Activated CD4-positive, alpha-beta T cell treated with anti-CD3 and anti-CD28 coated beads, Interleukin-2, amount 10 ng/mL, durations not matched to agents 24 days and 14 days (primary cell): ENCODE data around the gene GNL3L. TPM values are rescaled to one million over a fixed set of nuclear protein-coding genes. Genes with fewer than 3 reads are reported as not detected.
"Not testable (repeated sequence)": the region's sequence is repeated elsewhere in the genome, so short reads cannot be mapped to it uniquely, and the experiment has no call there.

Experiments
- DNase-seq: peaks from one replicate; pipeline ENCODE4 v3.0.0; 2022
- H3K27ac Mint-ChIP-seq: one replicate; pipeline ENCODE4 v1.8.0; 2022; ENCODE audit warnings: mild to moderate bottlenecking, mixed read lengths
- H3K27me3 Mint-ChIP-seq: one replicate; pipeline ENCODE4 v1.8.0; 2022; ENCODE audit warnings: mixed read lengths
- H3K36me3 Mint-ChIP-seq: one replicate; pipeline ENCODE4 v1.8.0; 2022; ENCODE audit warnings: low read depth, mild to moderate bottlenecking, mixed read lengths
- H3K4me1 Mint-ChIP-seq: one replicate; pipeline ENCODE4 v1.8.0; 2021; ENCODE audit warnings: mixed read lengths
- H3K4me3 Mint-ChIP-seq: one replicate; pipeline ENCODE4 v1.8.0; 2022; ENCODE audit warnings: mild to moderate bottlenecking, moderate library complexity, mixed read lengths
- H3K9me3 Mint-ChIP-seq: one replicate; pipeline ENCODE4 v1.8.0; 2021; ENCODE audit warnings: mixed read lengths
- intact Hi-C: fragments of 100-400 bp; cut with micrococcal nuclease; formaldehyde crosslinking; loops from one replicate; pipeline ENCODE4 v1.15.1; 2023
- total RNA-seq: library from RNA; stranded (reverse); gene quantifications from 2 replicates; pipeline ENCODE4 v1.2.3, GENCODE V29; 2022

The GNL3L gene, protein sequence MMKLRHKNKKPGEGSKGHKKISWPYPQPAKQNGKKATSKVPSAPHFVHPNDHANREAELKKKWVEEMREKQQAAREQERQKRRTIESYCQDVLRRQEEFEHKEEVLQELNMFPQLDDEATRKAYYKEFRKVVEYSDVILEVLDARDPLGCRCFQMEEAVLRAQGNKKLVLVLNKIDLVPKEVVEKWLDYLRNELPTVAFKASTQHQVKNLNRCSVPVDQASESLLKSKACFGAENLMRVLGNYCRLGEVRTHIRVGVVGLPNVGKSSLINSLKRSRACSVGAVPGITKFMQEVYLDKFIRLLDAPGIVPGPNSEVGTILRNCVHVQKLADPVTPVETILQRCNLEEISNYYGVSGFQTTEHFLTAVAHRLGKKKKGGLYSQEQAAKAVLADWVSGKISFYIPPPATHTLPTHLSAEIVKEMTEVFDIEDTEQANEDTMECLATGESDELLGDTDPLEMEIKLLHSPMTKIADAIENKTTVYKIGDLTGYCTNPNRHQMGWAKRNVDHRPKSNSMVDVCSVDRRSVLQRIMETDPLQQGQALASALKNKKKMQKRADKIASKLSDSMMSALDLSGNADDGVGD
- 78.4 and 78.8 TPM in 2 replicates for total RNA-seq

DNA sequence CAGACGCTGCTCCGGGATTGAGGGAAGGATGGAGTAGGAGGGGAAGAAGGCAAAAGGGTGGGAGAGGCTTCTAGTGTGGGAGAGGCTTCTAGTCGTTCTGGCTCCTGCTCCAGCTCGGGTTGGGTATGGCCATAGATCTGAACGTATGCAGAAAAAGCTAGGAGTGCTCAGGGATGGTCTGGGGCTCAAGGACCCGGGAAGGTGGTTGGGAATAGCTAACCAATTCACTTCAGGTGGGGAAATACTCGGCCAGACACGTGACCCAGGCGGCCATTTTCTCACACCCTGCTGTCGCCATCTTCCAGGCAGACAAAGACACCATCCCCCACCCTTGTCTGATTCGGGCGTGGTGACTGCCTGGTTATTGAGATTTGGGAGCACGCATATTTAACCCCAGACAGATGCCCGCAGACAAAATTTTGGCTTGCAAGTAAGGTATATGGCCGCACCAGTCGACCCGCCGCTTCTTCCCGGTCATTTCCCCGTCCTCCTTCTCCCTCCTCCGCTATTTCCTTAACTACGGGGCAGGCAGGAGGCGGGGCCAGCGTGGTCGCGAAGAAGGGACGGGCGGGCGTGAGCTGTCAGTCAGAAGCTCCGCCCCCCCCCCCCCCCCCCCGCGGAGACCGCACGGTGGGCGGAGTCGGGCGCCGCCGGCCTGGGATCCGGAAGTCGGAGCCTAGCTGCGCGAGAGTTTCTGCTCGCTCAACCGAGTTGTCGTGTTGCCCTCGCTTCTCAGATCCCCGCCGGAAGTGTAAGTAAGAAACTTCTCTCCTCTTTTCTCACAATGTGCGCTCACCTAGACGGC, at the start of gene GNL3L:
Gene GNL3L, plus strand, starts transcription at position 668 of the 805 bp plus-strand sequence. CDS start 2,348 bp downstream, outside the sequence.
- H3K36me3 Mint-ChIP-seq, result peaks cover 32% of the 10 kb centered on the region
- intact Hi-C loops, result loop anchor here (1.0 to 5.0 kb wide), 5 partner anchors 89 to 473 kb away; partner anchors contain the start of genes APEX2, FAM120C and TSR2
- no peaks in the 10 kb centered on the region for H3K27me3 Mint-ChIP-seq
- H3K4me3 Mint-ChIP-seq, result peak within 1 kb of the TSS; percentile 94
- peak; percentile 92 for DNase-seq
- H3K27ac Mint-ChIP-seq, result peak within 1 kb of the TSS; percentile 96
- H3K9me3 Mint-ChIP-seq, result peaks cover 9% of the 10 kb centered on the region
- peaks cover 18% of the 10 kb centered on the region for H3K4me1 Mint-ChIP-seq

DNA sequence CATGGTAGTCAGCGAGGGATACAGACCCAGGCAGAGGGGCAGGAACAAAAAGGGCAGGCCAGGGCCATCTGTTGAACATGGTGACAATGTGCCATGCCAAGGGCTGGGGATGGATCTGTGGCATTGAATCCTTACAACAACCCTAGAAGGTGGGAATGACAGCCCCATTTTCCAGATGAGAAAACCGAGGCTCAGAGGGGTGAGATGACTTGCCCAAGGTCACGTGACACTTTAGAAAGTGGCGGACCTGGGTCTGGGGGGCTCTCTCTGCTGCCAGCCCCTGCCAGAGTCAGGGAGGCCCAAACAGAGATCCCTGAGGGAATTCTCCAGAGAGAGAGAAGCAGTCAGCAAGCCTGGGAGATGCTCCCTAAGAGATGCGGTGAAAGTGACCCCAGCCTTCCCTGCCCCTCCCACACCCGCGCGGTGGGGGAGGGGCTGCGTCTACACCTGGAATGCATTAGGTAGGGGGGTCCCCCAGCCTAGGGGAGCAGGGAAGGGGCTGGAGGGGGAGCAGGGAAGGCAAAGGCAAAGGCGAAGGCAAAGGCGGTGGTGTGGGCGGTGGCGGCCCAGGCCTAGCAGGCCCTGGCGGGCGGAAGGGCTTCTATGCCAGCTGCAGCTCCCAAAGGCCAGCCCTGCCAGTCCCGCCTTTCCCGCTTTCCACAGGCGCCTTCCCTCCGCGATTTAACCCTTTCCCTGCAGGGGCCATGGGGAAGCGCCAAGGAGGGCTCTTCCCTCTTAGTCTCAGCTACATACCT, 47.0 kb upstream of the GNL3L start:
- intact Hi-C loops, result no loop called here
- Mint-ChIP-seq H3K4me3 (no peak overlapping the region), H3K27me3 (no peaks in the 10 kb centered on the region), H3K27ac (no peak overlapping the region), H3K4me1 (no peaks in the 10 kb centered on the region), H3K9me3 (no peaks in the 10 kb centered on the region), H3K36me3 (no peaks in the 10 kb centered on the region)
- no peak for DNase-seq

DNA sequence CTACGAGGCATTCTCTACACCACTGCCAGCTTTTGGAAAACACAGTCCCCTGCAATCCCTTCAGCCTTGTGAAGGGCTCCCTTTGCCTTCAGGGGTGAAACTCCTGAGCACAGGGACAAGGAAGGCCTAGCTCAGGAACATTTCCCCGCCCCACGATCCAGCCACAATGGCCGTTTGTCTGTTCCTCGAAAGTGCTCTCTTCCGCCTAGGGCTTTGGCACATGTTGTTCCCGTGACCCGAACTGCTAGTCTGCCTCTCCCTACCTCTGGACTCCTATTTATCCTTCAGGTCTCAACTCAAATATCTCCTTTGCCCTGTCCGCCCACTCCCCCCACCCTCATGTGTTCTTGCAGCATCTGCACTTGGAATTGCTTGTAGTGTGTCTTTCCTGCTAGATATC, 46.1 kb upstream of the GNL3L start:
- no peak for DNase-seq
- Mint-ChIP-seq H3K36me3 (no peaks in the 10 kb centered on the region), H3K27me3 (no peaks in the 10 kb centered on the region), H3K9me3 (no peaks in the 10 kb centered on the region), H3K27ac (no peak overlapping the region), H3K4me1 (no peaks in the 10 kb centered on the region), H3K4me3 (no peak overlapping the region)
- intact Hi-C loops, result no loop called here

DNA sequence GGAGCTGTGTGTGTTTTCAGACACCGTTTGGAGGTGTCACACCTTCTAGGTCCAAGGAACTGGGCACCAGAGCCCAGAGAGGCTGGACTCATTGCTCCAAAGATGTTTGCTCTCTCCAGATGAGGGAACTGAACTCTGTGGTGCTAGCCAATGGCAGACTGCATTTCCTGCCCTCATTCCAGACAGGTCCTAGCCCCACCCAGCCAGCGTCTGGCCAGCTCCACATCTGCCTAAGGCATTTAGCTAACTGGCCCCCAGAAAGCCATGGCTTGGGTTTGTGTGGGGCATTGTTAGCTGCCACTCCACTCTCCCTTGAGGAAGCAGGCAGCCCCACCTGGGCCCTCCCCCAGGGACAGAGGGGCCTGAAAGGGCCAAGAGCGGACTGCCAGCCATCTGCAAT, 45.4 kb upstream of the GNL3L start:
- no peak for DNase-seq
- intact Hi-C loops, result no loop called here
- no peaks in the 10 kb centered on the region for H3K36me3 Mint-ChIP-seq
- H3K4me1 Mint-ChIP-seq, result no peaks in the 10 kb centered on the region
- no peak overlapping the region for H3K4me3 Mint-ChIP-seq
- H3K27me3 Mint-ChIP-seq, result no peaks in the 10 kb centered on the region
- no peak overlapping the region for H3K27ac Mint-ChIP-seq
- H3K9me3 Mint-ChIP-seq, result no peaks in the 10 kb centered on the region

DNA sequence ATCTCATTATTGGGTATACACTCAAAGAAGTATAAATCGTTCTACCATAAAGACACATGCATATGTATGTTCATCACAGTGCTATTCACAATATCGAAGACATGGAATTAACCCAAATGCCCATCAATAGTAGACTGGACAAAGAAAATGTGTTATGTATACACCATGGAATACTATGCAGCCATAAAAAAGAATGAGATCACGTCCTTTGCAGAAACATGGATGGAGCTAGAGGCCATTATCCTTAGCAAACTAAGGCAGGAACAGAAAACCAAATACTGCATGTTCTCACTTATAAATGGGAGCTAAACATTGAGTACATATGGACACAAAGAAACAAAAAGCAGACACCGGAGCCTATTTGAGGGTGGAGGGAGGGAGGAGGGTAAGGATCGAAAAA, 40.2 kb upstream of the GNL3L start:
- H3K4me1 Mint-ChIP-seq, H3K27ac Mint-ChIP-seq, intact Hi-C loops, DNase-seq, H3K36me3 Mint-ChIP-seq, H3K9me3 Mint-ChIP-seq, H3K4me3 Mint-ChIP-seq: not testable (repeated sequence)
- H3K27me3 Mint-ChIP-seq, result peaks cover 18% of the 10 kb centered on the region

DNA sequence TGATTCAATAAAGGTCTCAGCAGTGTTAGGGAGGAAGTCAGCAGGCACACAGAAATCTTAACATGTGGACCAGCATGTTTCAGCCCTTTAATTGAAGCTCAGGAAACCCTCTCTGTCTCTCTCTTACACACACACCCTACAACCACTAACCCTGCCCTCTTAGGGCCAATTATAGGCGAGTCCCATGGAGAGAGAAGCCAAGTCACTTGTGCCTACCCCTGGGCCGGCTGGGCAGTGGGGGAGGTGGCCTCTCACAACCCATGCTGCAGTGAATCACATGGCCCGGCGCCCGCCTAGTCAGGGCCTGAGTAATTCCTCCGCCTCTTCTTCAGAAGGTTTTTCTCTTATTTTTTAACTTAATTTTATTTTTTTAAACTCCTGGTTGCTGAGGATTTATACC, 37.7 kb upstream of the GNL3L start:
- no peaks in the 10 kb centered on the region for H3K4me1 Mint-ChIP-seq
- H3K36me3 Mint-ChIP-seq, result no peaks in the 10 kb centered on the region
- H3K27me3 Mint-ChIP-seq, result peaks cover 29% of the 10 kb centered on the region
- H3K9me3 Mint-ChIP-seq, result no peaks in the 10 kb centered on the region
- no peak overlapping the region for H3K4me3 Mint-ChIP-seq
- no peak for DNase-seq
- intact Hi-C loops, result no loop called here
- H3K27ac Mint-ChIP-seq, result no peak overlapping the region

DNA sequence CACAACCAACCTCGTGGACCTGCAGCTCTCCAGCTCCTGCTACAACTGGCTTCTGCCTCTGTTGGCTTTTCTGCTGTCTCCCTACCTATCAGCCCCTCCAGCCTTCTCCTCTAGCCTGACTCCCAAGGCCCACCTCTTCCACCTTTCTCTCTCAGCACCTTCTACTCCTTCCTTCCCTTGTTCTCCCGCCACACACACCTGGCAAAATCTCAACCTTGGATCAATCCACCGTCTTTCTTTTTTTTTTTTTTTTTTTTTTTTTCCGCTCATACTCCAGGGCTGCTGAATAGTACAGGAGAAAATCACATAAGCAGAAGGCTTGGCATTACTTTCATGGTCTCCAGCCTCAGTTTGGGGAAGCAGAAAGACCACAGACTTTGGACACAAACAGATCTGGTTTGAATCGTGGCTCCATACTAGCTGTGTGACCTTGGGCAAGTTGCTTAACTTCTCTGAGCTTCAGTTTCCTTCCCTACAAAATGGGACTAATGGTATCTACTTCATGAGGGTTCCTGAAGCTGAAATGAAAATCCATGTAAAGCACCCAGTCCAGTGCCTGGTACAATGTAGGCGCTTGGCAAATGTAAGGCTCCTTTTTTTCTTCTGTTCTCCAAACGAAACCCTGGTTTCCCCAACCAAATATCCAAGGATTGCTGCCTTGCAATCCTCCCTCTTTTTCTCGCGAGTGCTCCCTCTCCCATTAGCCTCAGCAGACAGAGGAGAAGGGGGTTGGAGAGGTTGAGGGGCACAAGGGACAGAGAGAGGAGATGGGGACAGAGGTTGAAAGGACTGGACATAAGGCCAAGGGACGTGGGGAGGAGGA, 35.6 kb upstream of the GNL3L start:
- Mint-ChIP-seq H3K9me3 (no peaks in the 10 kb centered on the region), H3K4me3 (peak overlapping the region; percentile 69), H3K4me1 (no peaks in the 10 kb centered on the region), H3K27ac (no peak overlapping the region), H3K27me3 (peaks cover 43% of the 10 kb centered on the region), H3K36me3 (no peaks in the 10 kb centered on the region)
- DNase-seq, result no peak
- intact Hi-C loops, result no loop called here

DNA sequence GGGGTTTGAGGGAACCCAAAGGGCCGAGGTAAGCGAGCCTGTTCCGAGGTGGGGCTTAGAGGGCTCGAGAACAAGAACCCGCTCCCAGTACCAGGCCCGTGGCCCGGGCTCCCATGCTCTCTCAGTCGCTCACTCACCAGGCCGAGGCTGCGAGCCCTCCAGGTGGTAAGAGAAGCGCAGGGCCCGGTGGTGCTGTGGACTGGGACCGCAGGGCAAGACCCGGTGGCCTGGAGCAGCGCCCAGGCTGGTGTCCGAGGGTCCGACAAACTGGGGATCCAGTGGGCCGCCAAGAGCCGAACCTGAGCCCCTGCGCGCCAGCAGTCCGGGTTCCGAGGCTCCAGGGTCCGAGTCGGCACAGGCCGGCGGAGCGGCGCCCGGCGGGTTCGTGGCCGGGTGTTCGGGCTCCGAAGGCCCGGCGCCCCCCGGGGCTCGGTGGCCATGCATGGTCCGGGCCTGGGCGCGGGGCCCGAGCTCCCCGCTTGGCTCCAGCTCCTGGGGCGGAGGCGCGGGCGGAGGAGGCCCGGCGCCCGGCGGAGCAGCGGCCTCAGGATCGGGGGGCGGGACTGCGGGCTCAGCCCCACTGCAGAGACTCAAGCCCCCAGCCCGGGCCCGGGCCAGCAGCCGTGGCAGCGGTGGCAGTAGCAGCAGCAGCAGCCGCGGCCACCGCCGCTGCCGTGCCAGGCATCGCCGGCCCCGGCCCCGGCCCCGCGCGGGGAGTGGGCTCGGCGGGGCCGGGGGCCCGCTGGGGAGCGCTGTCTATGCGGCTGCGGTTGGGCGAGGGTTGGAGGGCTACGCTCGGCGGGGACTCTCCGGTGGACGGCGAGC, 34.8 kb upstream of the GNL3L start:
- Mint-ChIP-seq H3K4me1 (no peaks in the 10 kb centered on the region), H3K27ac (no peak overlapping the region), H3K4me3 (peak overlapping the region; percentile 70), H3K36me3 (no peaks in the 10 kb centered on the region), H3K9me3 (no peaks in the 10 kb centered on the region), H3K27me3 (peaks cover 46% of the 10 kb centered on the region)
- intact Hi-C loops, result no loop called here
- DNase-seq, result no peak

DNA sequence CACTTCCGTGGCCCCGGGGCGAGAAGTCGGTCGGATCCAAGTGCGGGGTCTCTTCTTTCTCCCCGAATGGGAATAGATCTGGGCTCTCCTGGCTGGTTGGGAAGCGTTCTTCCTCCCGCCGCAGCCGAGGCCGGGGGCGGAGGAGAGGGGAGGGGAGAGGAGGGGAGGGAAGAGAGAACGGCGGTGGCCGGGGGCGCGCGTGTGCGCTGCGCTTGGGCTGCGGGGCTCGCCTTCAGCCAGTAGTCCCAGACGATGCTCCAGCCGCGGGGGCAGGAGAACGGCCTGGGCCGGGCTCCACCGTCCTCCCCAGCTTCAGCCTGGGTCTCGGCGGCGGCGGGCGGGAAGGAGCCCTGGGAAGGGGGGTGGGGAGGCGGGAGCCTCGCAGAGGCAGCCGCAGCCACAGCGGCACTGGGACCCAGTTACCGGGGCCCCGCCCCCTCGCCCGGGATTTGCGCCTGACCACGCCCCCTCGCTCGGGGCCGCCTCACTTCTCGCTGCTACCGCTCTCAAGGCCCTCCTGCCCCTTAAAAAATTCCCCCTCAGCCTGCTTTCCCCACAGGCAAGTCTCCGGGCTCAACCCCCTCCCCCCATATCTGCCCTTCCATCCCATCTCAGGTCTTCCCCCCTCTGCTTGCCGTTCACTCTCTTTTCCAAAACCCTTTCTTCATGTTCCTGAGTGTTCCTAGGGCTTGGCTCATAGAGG, 34.1 kb upstream of the GNL3L start, which contains the start of gene FGD1:
Gene FGD1, minus strand, starts transcription at position 421 of the 703 bp plus-strand sequence. CDS start 802 bp downstream, outside the sequence.
- Mint-ChIP-seq H3K4me3 (peak within 1 kb of the TSS; percentile 70), H3K36me3 (no peaks in the 10 kb centered on the region), H3K9me3 (no peaks in the 10 kb centered on the region), H3K4me1 (no peaks in the 10 kb centered on the region), H3K27me3 (peaks cover 46% of the 10 kb centered on the region), H3K27ac (no peak within 1 kb of the TSS)
- intact Hi-C loops, result no loop called here
- DNase-seq, result peak; percentile 71

DNA sequence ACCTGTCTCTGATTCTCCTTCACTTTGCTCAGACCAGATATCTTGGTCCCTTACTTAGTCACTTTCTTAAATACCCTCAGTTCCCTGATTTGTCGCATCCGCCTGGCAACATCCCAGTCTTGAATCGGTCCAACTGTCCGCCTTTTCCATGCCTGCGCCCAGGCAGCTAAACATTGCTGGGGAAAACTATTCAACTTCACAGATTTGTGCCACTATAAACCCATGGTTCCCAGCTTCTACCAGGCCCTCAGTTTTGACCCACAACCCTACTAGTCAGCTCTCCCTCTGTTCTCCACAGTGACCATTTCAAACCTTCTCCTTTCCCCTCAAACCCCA, 33.5 kb upstream of the GNL3L start:
- H3K9me3 Mint-ChIP-seq, result no peaks in the 10 kb centered on the region
- H3K4me3 Mint-ChIP-seq, result peak overlapping the region; percentile 64
- no peak for DNase-seq
- intact Hi-C loops, result no loop called here
- H3K27ac Mint-ChIP-seq, result no peak overlapping the region
- H3K27me3 Mint-ChIP-seq, result peaks cover 48% of the 10 kb centered on the region
- no peaks in the 10 kb centered on the region for H3K36me3 Mint-ChIP-seq
- H3K4me1 Mint-ChIP-seq, result no peaks in the 10 kb centered on the region

DNA sequence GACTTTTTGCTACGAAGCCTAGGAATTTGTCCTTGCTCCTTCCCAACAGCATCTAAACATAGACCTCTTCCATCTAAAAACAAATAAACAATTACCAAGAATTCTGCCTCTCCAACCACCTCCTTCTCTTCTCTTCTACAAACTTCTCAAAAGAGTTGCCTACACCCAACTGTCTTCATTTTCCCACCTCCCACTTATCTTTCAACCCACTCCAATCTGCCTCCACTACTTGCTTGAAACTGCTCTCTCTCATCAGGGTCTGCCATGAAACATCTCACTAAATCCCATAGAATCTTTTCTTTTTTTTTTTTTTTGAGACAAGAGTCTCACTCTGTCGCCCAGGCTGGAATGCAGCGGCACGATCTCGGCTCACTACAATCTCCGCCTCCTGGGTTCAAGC, 33.1 kb upstream of the GNL3L start:
- Mint-ChIP-seq H3K27me3 (peaks cover 48% of the 10 kb centered on the region), H3K4me3 (peak overlapping the region; percentile 64), H3K27ac (no peak overlapping the region), H3K36me3 (no peaks in the 10 kb centered on the region), H3K4me1 (no peaks in the 10 kb centered on the region), H3K9me3 (no peaks in the 10 kb centered on the region)
- intact Hi-C loops, result no loop called here
- DNase-seq, result no peak

DNA sequence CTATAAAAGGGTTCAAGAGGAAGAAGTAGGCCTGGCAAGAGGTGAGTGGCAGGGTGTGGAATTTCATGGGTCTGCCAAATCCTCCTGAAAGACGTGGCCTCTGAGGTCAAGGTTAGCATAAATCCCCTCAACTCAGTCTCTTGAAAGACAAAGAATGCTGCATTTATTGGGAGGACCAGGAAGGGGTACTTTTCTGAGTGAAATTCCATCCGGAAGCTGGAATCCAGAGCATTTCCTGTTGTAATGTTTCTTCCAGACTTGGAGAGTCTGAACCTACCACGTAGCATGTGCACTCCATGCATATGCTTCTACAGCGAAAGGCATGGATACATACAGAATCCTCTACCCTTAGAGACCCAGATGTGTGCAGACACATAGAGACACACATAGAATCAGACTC, 20.6 kb upstream of the GNL3L start:
- H3K4me1 Mint-ChIP-seq, result no peaks in the 10 kb centered on the region
- no peaks in the 10 kb centered on the region for H3K9me3 Mint-ChIP-seq
- no peaks in the 10 kb centered on the region for H3K27me3 Mint-ChIP-seq
- no peaks in the 10 kb centered on the region for H3K36me3 Mint-ChIP-seq
- DNase-seq, result no peak
- intact Hi-C loops, result no loop called here
- no peak overlapping the region for H3K27ac Mint-ChIP-seq
- H3K4me3 Mint-ChIP-seq, result no peak overlapping the region
